ENCODE data around the gene DMXL2.

GRCh38 chr15:51668446-51668845, 45.9 kb upstream of the DMXL2 start:
- TF ChIP-seq, protein P1, sequence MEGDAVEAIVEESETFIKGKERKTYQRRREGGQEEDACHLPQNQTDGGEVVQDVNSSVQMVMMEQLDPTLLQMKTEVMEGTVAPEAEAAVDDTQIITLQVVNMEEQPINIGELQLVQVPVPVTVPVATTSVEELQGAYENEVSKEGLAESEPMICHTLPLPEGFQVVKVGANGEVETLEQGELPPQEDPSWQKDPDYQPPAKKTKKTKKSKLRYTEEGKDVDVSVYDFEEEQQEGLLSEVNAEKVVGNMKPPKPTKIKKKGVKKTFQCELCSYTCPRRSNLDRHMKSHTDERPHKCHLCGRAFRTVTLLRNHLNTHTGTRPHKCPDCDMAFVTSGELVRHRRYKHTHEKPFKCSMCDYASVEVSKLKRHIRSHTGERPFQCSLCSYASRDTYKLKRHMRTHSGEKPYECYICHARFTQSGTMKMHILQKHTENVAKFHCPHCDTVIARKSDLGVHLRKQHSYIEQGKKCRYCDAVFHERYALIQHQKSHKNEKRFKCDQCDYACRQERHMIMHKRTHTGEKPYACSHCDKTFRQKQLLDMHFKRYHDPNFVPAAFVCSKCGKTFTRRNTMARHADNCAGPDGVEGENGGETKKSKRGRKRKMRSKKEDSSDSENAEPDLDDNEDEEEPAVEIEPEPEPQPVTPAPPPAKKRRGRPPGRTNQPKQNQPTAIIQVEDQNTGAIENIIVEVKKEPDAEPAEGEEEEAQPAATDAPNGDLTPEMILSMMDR (IDR thresholded peaks at IDR 0.05; ENCODE audit: insufficient read depth, low read length, poor library complexity, severe bottlenecking): no peak
- TF ChIP-seq EZH2phosphoT487 (conservative IDR thresholded peaks at IDR 0.05; ENCODE audit: low read length): no peak

Data from SU-DHL-6 (cell line).